GM12891 (cell line): ENCODE results near the gene PAIP2.

Experiments used
- POLR2A ChIP-seq: IDR thresholded peaks from 2 replicates; pipeline ENCODE4 v1.6.1; 2011; ENCODE audit warnings: low read depth, low read length, control low read depth
- POLR2AphosphoS5 ChIP-seq: IDR thresholded peaks from 2 replicates; pipeline ENCODE4 v1.6.1; 2011; ENCODE audit warnings: low read depth, low read length, control low read depth
- POU2F2 ChIP-seq: IDR thresholded peaks from 2 replicates; pipeline ENCODE4 v1.6.1; 2011; ENCODE audit warnings: low read depth, mild to moderate bottlenecking, control low read depth, low read length, moderate library complexity
- TAF1 ChIP-seq: IDR thresholded peaks from 2 replicates; pipeline ENCODE4 v1.6.1; 2011; ENCODE audit warnings: low read depth, low read length, control low read depth

DNA sequence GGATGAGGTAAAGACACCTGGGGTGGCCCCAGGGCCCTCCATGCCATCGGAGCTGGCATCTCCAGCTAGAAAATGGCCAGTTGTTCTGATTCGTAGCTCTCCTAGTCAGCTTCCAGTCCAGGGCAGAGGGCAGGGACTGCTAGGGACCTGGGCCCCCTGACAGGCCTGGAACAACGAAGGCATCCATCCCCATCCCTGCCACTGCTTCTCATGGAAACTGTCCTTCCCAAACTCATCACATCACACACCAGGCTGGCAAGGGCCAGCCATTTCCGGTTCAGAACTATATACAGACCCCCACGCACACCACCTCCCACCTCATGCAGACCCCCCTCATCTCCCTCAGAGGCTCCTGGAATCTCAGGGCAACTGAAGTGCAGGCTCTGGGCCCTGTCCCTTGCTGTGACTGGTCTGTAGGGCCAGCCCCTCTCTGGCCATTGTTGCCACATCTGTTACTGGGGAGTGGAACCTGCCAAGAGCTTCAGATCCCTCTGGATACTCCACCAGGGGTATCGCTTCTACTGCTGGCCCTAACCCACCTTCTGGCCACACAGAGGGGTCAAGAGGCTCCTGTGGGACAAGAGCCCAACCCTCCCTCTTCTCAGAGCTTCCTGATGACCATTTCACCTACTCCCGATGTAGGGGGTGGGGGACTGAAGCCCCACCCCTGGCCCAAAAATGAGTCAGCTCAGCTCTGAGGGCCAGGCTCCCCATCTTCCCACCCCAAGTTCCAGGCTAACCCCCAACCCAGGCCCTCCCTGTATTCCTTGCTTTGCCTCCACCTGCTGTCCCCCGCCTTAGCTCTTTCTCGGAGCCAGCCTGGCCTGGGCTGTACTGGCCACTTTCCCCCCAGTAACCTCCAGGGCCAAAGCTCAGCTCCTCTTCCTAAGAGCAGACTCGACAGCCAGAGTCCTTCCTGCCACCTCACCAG is 49.2 kb downstream of the PAIP2 start:
- TF ChIP-seq POU2F2 = no peak
- TF ChIP-seq TAF1 = no peak
- TF ChIP-seq POLR2A = no peak
- TF ChIP-seq POLR2AphosphoS5 = no peak
